GM18858 (cell line): ENCODE data around the gene PLA2G4A.
"Not testable (repeated sequence)": the region's sequence is repeated elsewhere in the genome, so short reads cannot be mapped to it uniquely, and the experiment has no call there.

Experiments
- ATAC-seq: cut with Tn5 transposase; IDR thresholded peaks from one replicate; pipeline ENCODE4 v1.9.1; 2021; ENCODE audit not compliant: unreplicated experiment

The PLA2G4A gene

DNA sequence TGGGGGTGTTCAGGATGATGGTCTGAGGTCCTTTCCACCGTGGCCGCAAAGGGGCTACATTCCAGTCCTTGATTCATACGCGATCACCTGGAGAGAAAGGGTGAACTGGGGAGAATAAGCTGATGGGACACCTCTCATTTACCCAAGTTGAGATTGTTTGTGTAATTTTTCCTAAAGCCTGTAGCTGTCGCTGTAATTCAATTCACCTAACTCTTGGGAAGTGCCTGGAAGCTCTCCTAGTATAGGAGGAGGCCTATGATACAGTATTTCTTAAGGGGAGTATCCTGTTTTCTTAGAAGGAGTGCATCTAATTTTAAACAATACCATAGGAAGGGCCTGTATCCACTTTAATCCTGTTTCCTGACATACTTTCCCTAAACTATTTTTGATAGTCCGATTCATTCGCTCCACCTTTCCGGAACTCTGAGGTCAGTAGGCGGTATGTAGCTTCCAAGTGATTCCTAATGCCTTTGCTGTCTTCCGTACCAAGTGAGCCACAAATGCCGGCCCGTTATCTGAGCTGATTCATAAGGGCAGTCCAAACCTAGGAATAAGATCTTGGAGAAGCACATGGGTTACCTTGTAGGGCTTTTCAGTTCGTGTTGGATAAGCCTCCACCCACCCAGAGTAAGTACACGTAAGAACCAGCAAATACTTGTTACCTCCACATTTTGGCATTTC, 88.5 kb downstream of the PLA2G4A start:
- ATAC-seq, result not testable (repeated sequence)

DNA sequence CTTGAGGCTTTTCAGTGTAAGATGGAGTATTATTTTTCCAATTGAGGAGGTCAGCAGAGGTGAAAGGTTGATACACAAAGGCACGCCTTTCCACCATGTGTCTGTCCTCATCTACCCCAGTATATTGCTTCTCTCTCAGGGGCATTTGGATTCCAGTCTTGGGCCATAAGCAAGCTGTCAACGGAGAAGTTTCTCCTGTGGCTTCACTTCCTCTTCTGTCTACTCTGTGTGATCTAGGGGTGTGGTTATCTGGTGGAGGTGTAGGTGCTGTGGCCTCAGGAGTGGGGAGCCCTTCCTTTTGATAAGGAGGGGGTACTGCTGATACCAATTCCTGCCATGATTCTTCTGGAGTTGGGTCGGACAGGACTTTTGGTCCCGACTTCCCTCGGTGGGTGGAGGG, 92.6 kb downstream of the PLA2G4A start:
- peak; percentile 82 for ATAC-seq

DNA sequence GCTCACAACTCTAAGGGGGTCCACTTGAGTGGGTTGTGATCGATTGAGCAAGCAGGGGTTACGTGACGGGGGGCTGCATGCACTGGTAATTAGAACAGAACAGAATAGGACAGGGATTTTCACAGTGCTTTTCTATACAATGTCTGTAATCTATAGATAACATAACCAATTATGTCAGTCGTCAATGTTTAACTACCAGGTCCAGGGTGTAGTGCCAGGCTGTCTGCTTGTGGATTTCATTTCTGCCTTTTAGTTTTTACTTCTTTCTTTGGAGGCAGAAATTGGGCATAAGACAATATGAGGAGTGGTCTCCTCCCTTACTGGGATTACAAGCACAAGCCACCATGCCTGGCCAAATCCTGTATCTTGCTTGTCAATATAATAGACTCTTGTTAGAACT, 94.1 kb downstream of the PLA2G4A start:
- not testable (repeated sequence) for ATAC-seq

DNA sequence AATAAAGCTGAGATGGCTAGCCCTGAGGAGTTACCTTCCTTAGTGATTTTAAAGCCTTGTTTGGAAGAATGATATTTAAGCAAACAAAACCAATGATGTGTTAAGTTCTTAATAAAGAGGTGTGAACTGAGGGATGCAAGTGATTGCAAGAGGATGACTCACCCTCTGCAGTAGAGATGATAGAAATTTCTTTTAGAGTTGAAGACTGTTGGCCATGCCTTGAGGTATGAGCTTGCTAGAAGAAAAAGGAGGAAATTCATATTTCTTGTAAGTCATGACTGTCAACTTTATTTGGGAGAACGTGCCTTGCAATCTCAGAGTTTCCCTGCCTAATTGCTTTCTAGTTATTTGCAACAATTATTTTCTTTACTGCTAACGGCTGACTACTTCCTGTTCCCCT, 94.7 kb downstream of the PLA2G4A start:
- no peak for ATAC-seq

DNA sequence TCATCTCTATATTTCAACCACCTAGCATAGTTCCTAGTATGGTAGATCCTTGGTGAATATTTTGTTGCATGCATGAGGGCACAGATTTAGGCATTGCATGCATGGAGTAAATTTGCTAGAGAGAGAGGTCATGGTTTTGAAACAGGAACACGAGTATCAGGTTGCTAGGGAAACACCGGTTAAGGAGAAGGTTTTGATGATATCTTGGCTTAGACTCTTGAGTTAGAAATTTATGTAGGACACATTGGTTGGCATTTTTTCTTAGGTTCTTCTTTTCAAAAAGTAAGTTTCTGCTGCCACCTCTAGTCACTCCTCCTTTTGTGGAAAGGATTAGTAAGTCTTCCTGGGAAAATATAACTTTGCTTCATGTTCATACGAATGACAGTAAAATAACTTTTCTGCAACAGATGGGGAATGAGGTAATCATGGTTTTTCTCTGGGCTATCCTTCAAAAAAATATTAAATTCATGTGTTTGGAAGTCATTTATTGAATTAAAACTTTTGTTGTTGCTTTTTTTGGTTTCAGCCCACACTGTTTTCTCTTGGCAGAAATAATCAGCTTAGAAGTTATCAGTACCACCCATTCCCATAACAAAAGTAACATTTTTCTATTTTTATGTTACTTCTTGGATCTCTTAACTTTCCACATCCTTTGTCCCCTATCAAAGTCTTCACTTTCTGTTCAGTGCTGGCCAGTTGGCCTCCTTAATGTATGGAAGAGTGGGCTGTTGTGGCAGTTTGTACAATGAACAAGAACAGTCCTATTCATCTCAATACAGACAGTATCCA, 97.3 kb downstream of the PLA2G4A start:
- ATAC-seq, result no peak

DNA sequence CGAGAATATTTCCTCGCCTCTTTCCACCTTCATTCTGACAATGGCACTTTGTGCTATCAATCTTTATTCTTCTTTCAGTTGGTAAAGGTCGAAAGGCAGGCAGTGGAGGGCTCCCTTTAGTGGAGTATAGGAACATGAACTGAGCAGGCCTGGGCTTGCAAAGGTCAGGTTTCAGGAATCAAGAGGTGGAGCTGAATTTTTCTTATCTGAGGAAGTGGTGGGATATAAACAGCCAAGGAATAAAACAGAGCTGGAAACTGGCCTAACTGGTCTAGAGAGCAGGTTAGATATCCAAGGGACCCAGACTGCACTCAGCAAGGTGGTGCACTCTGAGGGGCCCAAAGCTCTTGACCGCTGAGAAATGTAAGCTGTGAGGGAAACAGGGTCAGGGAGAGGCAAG, 99.1 kb downstream of the PLA2G4A start:
- no peak for ATAC-seq

DNA sequence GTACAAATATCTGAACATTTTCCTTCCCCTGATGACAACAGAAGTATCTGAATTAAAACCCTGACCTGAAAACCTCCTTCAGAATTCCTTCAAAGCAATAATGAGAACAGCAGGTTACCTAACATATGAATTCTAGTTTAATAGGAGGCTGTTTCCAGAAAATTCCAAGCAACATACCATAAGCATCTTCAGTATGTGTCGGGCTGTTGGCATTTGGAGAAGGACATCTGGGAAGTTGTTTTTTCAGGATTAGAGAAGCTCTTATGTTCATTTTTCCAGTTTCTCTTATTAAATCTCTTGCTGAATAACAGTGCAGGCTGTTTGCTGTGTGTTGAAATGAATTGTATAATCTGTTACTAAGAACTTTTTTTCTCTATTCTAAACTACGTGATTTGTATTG, 101.5 kb downstream of the PLA2G4A start:
- ATAC-seq, result no peak

DNA sequence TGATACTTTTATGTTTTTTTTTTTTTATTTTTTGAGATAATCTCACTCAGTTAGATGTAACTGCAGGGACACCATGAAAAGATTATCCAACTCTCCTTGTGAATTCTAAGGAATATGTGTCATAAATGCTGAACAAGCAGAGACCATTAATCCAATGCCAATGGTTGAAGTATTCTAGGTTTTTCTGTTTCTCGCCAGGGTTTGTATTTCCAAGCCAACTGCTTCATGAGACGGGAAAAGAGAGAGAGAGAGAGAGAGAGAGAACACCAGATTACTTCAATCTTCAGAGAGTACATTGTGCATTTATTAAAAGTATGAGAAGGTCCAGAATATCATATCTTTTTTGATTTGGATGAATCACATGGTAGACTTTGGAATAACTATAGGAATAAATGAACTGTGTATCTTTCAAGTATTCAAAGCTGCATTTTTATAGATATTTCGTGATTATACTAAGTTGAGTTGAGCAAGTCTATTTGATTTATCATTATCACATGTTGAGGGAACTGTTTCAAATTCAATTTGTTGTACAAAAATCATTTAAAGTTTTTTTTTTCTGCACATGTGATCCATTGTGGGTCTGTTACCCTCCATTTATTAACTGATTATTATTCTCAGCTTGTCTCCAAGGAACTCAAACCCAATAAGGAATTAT, 108.4 kb downstream of the PLA2G4A start:
- ATAC-seq, result no peak

DNA sequence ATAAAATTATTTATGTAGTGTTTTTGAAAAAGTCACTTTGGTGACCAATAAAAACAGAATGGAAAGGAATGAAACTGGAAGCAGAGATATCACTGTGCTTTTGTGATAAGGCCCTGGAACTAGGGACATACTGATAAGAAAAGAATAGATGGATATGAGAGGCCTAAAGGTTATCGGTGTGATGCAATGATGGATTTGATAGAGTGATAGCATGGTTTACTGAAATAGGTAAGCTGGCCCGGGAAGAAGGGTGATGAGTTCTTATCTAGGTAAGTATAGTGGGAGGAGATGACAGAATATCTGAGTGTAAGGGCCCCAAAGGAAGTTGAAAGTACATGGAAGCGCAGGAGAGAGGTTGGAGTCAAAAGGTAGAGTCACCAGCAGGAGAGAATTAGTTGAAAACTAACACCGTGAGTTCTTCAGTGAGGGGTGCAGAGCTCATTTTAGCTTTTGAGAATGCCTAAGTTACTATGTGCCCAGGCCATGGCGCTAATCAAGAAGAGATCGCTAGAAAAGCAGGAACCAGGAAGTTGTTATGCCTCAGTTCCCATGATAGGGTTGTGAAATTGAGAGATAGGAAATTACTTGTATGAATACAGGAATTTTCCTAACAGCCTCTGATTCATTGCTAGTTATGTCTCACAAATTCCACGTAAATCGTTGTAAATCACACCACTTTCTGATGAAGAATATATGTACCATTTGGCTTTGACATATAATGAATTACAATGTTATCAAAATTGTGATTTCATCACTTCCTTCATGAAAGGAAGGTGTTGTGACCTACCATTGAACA, 115.3 kb downstream of the PLA2G4A start:
- no peak for ATAC-seq

DNA sequence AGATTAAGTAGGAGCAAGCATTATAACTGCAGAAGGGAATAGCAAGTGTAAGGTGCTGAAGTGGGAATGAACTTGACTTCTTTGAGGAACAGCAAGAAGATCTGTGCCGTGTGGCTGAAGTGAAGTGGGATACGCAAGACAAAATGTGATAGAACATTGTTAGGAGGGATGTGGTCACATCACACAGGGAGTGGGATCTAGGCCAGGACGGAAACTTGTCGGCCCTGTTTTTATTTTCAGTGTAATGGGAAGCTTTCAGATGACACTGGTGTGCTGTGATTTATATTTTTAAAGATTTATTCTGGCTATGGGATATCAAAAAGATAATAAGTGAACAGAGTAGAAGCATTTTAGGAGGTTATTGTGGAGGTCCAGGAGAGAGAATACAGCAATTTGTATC, 116.4 kb downstream of the PLA2G4A start:
- no peak for ATAC-seq

DNA sequence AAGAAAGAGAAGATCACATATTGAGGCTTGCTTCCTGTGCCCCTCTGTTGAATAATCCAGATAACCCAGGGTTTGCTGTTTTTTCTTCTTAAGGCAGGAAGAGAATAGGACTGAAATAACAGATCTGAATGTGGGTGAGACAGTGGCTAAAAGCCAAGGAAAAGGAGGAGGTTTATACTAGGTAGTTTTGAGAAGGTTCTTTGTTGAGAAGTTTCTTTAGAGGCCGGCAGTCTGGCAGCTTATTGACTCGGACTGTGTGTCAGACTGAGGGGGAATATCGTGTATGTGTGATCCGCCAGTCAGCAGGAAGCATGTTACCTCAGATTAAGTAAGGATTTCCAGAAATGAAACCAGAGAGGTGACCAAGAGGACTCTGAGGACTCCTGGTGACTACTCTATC, 119.8 kb downstream of the PLA2G4A start:
- ATAC-seq, result no peak

DNA sequence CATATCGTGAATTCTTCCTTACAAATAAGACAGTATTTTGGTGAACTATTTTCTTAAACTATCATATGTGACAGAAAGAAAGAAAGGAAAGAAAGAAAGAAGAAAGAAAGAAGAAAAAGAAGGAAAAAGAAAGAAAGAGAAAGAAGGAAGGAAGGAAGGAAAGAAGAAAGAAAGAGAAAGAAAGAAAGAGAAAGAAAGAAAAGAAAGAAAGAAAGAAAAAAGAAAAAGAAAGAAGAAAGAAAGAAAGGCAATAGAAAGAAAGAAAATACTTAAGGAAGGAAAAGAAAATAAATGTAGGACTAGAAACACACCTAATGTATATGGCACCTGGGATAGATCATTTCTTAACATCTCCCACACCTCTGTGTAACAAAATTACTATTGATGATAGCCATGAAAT, 120.4 kb downstream of the PLA2G4A start:
- no peak for ATAC-seq

DNA sequence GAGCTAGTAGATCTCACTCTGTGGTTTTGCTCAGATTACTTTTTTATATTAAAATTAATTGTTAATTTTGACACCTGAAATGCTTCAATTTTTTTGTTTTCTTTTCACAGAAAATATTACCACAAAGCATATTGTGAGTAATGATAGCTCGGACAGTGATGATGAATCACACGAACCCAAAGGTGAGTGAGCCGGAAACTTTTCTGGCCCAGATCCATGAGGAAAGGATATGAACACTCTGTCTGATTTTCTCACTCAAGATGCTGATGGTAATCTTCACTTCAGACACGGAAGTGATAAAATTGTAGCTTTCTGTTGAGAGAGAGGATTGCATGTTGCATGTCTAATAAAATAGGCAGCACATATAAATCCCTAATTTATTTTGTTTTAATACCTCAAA, 121.8 kb downstream of the PLA2G4A start:
- ATAC-seq, result no peak

DNA sequence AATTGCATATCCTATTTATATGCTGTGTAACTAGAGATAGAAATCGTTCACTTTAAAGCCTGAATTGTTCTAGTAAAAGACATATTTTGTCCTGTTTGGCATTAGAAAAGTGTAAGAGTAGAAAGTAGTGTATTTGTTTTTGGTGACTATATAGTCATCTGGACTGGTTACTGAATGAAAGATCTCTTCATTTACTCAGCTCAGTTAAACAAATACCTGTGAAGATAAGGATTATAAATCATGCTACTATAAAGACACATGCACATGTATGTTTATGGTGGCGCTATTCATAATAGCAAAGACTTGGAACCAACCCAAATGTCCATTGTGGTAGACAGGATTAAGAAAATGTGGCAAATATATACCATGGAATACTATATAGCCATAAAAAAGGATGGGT, 125.1 kb downstream of the PLA2G4A start:
- no peak for ATAC-seq

DNA sequence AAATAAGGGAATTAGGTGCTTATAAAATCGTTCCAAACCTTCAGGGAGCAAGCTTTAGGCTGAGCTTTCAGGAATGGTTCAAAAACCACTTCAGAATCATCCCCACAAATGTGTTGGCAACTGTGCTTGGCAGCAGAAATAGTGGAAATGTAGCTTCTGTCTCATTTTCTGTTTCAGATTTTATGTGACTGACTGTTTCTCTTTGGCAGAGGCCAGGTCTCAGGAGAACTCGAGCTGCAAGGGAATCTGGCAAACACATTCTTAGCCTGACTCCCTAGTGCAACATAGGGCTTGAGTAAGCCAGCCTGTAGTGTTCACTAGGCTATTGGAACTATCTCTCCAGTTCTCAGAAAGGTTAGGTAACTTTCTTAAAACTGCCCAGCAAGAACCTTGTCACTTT, 128.6 kb downstream of the PLA2G4A start:
- no peak for ATAC-seq

DNA sequence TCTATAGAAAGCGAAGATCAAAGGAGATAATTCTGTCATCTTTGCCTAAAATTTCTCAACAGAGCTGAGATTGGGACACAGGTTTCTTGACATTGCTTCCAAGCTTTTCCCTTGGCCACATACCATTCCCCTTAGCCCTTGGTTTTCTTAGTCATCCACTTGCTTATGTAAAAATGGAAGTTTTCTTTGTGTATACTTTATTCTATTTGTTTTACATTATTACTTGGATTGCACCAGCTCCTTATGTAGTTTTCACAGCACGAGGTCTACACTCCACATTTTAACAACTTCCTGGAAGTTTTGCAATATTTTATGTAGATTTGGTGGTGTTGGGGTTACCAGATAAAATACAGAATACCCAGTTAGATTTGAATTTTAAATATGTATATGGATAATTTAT, 129.8 kb downstream of the PLA2G4A start:
- ATAC-seq, result no peak

DNA sequence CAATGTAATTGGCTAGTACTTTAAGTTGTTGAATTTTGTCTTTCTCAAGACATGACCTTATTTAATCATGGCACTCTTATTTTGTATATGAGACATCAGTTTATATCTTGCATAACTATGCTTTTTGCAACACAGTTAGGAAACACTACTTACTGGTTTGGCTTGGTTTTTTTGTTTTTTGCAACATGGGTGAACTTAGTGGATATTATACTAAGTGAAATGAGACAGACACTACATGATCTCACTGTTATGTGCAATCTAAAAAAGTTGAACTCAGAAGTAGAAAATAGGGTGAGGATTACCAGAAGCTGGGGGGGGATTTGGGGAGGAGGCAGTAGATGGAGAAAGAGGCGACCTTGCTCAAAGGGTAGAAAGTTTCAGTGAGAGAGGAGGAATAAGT, 132.1 kb downstream of the PLA2G4A start:
- ATAC-seq, result no peak

DNA sequence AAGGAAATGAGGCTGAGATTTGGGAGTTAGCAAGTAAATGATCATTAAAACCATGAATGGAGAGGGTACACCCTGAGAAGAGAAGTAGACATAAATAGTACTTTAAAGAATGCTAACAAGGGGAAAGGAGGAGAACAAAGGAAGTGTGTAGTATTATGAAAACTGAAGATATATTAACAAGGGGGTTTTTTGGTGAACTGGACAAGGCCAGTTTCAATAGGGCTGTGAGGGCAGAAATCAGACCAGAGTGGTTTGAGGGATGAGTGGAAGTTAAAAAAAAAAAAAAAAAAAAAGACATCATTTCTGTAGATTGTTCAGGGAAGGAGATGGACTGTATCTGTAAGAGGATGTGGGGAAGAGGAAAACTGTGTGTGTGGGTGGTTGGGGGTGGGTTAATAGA, 137.1 kb downstream of the PLA2G4A start:
- ATAC-seq, result no peak

DNA sequence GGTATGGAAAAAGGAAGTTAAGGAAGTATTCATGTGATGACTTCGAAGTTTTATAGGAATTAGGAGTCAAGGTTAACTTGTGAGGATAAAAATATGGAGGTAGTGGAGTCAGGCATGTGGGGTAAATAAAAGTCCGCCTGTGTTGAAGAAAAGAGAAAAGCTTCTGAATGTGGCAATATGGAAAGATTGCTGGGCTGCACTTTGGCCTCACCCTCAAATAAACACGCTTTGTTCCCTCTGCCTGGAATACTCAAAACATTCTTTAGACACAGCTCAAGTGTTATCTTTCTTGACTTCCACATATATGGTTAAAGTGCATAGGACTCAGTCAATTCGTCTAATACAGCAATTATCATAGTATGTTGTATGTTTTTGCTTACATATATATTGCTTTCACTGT, 137.7 kb downstream of the PLA2G4A start:
- no peak for ATAC-seq

DNA sequence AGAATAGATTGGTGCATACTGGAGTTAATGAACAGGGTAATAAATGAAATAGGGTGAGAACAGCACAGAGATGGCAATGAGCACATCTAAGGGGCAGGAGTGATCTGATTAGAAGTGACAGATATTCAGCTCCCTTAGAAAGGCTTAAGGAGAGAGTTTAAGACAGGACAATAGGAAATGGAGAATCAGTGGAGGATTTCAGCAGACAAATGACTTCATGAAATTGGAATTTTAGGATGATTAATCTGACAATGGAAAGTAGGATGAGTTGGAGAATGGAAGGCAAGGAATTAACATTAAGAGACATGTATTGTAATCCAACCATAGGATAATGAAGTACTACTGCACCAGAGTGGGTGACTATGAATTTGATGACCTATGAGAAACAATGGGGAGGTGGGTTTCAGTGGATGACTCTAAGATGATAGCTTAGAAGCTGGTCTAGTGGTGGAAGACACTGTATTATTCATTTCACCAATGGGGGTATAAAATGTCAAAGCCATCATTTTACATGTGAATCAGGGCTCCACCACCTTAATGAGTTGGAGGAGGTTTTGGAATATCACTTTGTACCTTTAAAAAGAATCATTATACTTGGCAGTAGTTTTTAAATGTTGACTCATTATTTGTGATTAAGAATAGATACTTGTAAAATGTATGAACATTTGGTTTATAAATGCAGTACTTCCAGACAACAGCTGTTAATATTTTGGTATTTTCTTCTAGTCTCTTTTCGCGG, 139.1 kb downstream of the PLA2G4A start:
- no peak for ATAC-seq

DNA sequence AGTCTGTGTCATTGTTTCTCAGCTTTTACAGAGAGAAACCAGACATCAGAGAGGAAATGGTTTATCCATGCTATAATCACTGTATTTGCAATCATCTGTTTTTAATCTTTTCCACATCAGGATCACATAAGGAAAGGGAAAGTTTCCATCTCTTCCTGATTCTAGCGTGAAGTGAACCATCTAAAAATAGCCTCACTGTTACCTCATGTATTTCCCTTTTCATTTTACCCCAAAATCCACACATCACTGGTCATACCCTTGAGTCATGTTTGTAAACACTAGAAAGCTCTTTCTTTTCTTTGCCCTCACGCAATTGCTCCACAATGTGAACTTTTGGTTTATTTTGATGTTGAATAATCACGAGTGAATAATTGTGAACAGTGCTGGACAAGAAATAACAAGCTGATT, 146.0 kb downstream of the PLA2G4A start:
- no peak for ATAC-seq
